Measurements from ENCODE around the gene PAPOLG. TPM values are rescaled to one million over a fixed set of nuclear protein-coding genes. Genes with fewer than 3 reads are reported as not detected.

PAPOLG gene
- total RNA-seq, 1 donor from 2014 or later: 15.1 TPM

- no peak overlapping the region for H3K4me3 Mint-ChIP-seq (ENCODE audit: unreplicated experiment)
Measured at GRCh38 chr2:60827369-60827768, 71.3 kb downstream of the PAPOLG start.

GRCh38 chr2:60830991-60831390, 74.9 kb downstream of the PAPOLG start:
- no peaks in the 10 kb centered on the region for H3K9me3 Mint-ChIP-seq (ENCODE audit: unreplicated experiment)
- H3K4me3 Mint-ChIP-seq (ENCODE audit: unreplicated experiment): no peak overlapping the region
- TF ChIP-seq, protein P1, sequence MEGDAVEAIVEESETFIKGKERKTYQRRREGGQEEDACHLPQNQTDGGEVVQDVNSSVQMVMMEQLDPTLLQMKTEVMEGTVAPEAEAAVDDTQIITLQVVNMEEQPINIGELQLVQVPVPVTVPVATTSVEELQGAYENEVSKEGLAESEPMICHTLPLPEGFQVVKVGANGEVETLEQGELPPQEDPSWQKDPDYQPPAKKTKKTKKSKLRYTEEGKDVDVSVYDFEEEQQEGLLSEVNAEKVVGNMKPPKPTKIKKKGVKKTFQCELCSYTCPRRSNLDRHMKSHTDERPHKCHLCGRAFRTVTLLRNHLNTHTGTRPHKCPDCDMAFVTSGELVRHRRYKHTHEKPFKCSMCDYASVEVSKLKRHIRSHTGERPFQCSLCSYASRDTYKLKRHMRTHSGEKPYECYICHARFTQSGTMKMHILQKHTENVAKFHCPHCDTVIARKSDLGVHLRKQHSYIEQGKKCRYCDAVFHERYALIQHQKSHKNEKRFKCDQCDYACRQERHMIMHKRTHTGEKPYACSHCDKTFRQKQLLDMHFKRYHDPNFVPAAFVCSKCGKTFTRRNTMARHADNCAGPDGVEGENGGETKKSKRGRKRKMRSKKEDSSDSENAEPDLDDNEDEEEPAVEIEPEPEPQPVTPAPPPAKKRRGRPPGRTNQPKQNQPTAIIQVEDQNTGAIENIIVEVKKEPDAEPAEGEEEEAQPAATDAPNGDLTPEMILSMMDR (IDR thresholded peaks at IDR 0.05): no peak

More at GRCh38 chr2:60827369-60827768, 71.3 kb downstream of the PAPOLG start:
- DNase-seq (ENCODE audit: extremely low spot score, unreplicated experiment): no peak
- Mint-ChIP-seq H3K27me3 (ENCODE audit: unreplicated experiment) (peaks cover 50% of the 10 kb centered on the region), H3K27ac (ENCODE audit: unreplicated experiment) (no peak overlapping the region), H3K4me1 (ENCODE audit: unreplicated experiment) (no peaks in the 10 kb centered on the region), H3K9me3 (ENCODE audit: unreplicated experiment) (no peaks in the 10 kb centered on the region), H3K36me3 (ENCODE audit: unreplicated experiment) (no peaks in the 10 kb centered on the region)
- TF ChIP-seq, protein P1 (IDR thresholded peaks at IDR 0.05): no peak

GRCh38 chr2:60831921-60832320, 75.9 kb downstream of the PAPOLG start:
- TF ChIP-seq, protein P1 (IDR thresholded peaks at IDR 0.05): no peak
- Mint-ChIP-seq H3K9me3 (ENCODE audit: unreplicated experiment) (no peaks in the 10 kb centered on the region), H3K27me3 (ENCODE audit: unreplicated experiment) (peaks cover 72% of the 10 kb centered on the region), H3K36me3 (ENCODE audit: unreplicated experiment) (no peaks in the 10 kb centered on the region), H3K4me1 (ENCODE audit: unreplicated experiment) (no peaks in the 10 kb centered on the region), H3K4me3 (ENCODE audit: unreplicated experiment) (no peak overlapping the region), H3K27ac (ENCODE audit: unreplicated experiment) (no peak overlapping the region)
- no peak for DNase-seq (ENCODE audit: extremely low spot score, unreplicated experiment)

More at GRCh38 chr2:60830991-60831390, 74.9 kb downstream of the PAPOLG start:
- H3K27me3 Mint-ChIP-seq (ENCODE audit: unreplicated experiment): peaks cover 65% of the 10 kb centered on the region
- DNase-seq (ENCODE audit: extremely low spot score, unreplicated experiment): no peak
- H3K4me1 Mint-ChIP-seq (ENCODE audit: unreplicated experiment): no peaks in the 10 kb centered on the region
- no peak overlapping the region for H3K27ac Mint-ChIP-seq (ENCODE audit: unreplicated experiment)
- no peaks in the 10 kb centered on the region for H3K36me3 Mint-ChIP-seq (ENCODE audit: unreplicated experiment)

DNA sequence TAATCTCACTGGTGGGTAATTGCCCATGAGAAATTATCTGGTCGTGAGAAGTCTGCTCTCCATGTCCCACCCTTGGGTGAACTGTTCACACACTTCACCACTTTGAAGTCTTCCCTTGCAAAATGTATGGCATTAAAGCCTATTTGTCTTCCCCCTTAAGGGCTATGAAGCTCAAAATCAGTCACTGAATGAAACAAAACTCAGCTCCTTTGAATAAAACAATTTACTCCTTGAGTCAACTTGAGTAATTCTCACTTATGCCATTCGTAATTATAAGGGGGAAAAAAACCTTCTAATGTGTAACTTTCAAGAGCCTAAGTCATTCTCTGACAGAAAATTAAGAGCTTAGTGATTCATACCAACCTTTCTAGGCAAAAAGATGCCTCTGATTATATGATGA, 76.6 kb downstream of the PAPOLG start:
- Mint-ChIP-seq H3K27ac (ENCODE audit: unreplicated experiment) (no peak overlapping the region), H3K9me3 (ENCODE audit: unreplicated experiment) (no peaks in the 10 kb centered on the region), H3K4me1 (ENCODE audit: unreplicated experiment) (no peaks in the 10 kb centered on the region), H3K4me3 (ENCODE audit: unreplicated experiment) (no peak overlapping the region), H3K27me3 (ENCODE audit: unreplicated experiment) (peaks cover 75% of the 10 kb centered on the region), H3K36me3 (ENCODE audit: unreplicated experiment) (no peaks in the 10 kb centered on the region)
- DNase-seq (ENCODE audit: extremely low spot score, unreplicated experiment): no peak
- TF ChIP-seq, protein P1 (IDR thresholded peaks at IDR 0.05): no peak

DNA sequence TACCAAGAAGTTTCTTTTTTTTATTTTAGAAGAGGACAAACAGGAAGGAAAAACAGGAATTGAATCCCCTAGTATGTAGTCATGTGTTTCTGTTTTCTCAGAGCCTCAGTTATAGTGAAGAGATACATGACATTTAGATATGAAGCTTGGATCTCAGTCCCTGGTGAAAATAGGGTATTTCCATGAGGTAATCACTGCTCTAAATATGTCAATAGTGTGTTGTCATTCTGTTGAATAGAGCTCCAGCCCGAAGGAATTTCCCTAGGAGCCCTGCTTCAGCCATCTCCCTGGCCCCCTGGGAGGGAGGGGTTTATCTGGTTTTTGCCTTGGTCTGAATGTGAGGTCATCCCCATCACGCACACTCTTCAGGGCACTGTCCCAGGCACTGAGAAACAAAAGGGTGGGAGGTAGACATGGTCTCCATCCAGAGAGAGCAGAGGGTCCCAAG, 78.2 kb downstream of the PAPOLG start:
- Mint-ChIP-seq H3K4me1 (ENCODE audit: unreplicated experiment) (no peaks in the 10 kb centered on the region), H3K36me3 (ENCODE audit: unreplicated experiment) (no peaks in the 10 kb centered on the region), H3K27me3 (ENCODE audit: unreplicated experiment) (peaks cover 81% of the 10 kb centered on the region), H3K27ac (ENCODE audit: unreplicated experiment) (no peak overlapping the region), H3K9me3 (ENCODE audit: unreplicated experiment) (no peaks in the 10 kb centered on the region), H3K4me3 (ENCODE audit: unreplicated experiment) (no peak overlapping the region)
- TF ChIP-seq, protein P1 (IDR thresholded peaks at IDR 0.05): no peak
- no peak for DNase-seq (ENCODE audit: extremely low spot score, unreplicated experiment)

Measured in osteocyte (in vitro differentiated cells).